H1 (cell line): ENCODE measurements around the gene HES7. TPM values are rescaled to one million over a fixed set of nuclear protein-coding genes. Genes with fewer than 3 reads are reported as not detected.

Experiments
- HDAC6 ChIP-seq: IDR thresholded peaks from one replicate; pipeline ENCODE4 v1.7.1; 2012; ENCODE audit warnings: low read depth, mild to moderate bottlenecking, inconsistent platforms, low read length, moderate library complexity
- KDM5A ChIP-seq: fragments of 200-600 bp; IDR thresholded peaks from 2 replicates; pipeline ENCODE4 v1.7.1; 2012; ENCODE audit warnings: mild to moderate bottlenecking, low read length, inconsistent platforms, mixed read lengths
- MAFK ChIP-seq: IDR thresholded peaks from 2 replicates; pipeline ENCODE4 v1.6.1; 2012; ENCODE audit warnings: low read depth, mild to moderate bottlenecking, improper control_type of control experiment, low read length
- NANOG ChIP-seq: IDR thresholded peaks from 2 replicates; pipeline ENCODE4 v1.6.1; 2011; ENCODE audit warnings: low read length, low read depth, mild to moderate bottlenecking, inconsistent platforms; ENCODE audit not compliant: insufficient read depth, poor library complexity, severe bottlenecking
- POLR2A ChIP-seq, 2 experiments: IDR thresholded peaks; 1 replicate in 1 of 2; 2 replicates in 1 of 2; pipeline ENCODE4 v1.6.1; 2011; ENCODE audit warnings: low read depth in 2 of 2, low read length in 2 of 2, mild to moderate bottlenecking in 2 of 2; ENCODE audit errors: control extremely low read depth in 1 of 2
- RXRA ChIP-seq: IDR thresholded peaks from 2 replicates; pipeline ENCODE4 v1.6.1; 2011; ENCODE audit warnings: low read depth, mild to moderate bottlenecking, low read length, moderate library complexity; ENCODE audit not compliant: insufficient read depth
- SAP30 ChIP-seq: fragments of 300-600 bp; sonication (generic); IDR thresholded peaks from 2 replicates; pipeline ENCODE4 v1.7.1; 2012; ENCODE audit warnings: low read length, moderate library complexity, mild to moderate bottlenecking, inconsistent platforms; ENCODE audit not compliant: insufficient read depth, insufficient replicate concordance
- SIX5 ChIP-seq: IDR thresholded peaks from 2 replicates; pipeline ENCODE4 v1.6.1; 2011; ENCODE audit warnings: mild to moderate bottlenecking, low read depth, low read length
- SP2 ChIP-seq: IDR thresholded peaks from 2 replicates; pipeline ENCODE4 v1.6.1; 2012; ENCODE audit warnings: mild to moderate bottlenecking, low read length, inconsistent platforms
- TAF1 ChIP-seq: IDR thresholded peaks from 2 replicates; pipeline ENCODE4 v1.6.1; 2011; ENCODE audit warnings: mild to moderate bottlenecking, low read depth, low read length
- TEAD4 ChIP-seq: IDR thresholded peaks from 2 replicates; pipeline ENCODE4 v1.6.1; 2012; ENCODE audit warnings: low read depth, low read length, inconsistent platforms, mixed read lengths
- polyA plus RNA-seq, 7 experiments: library from polyadenylated mRNA; depleted of rRNA in 3 of 7; stranded (reverse) in 5 of 7; unstranded in 2 of 7; fragments of >200 nt in 5 of 7; fragments of 200-250 nt in 2 of 7; gene quantifications; 1 replicate in 5 of 7; 2 replicates in 1 of 7; 4 replicates in 1 of 7; pipeline versions ENCODE4 v1.2.1 to v1.2.3, GENCODE V29; 2011 to 2013; ENCODE audit warnings: missing spikeins in 2 of 7, mixed read lengths in 2 of 7
- total RNA-seq: library from RNA; stranded (reverse); fragmentation: NEBNext Ultra II Directional; extraction: Animal tissue kit (Norgen Biotek cat#: 25700); gene quantifications from 2 replicates; pipeline ENCODE4 v1.2.1, GENCODE V29; 2021
- TF ChIP-seq, protein P1 (sequence below): fragments of 300-600 bp; sonication (generic); IDR thresholded peaks from 2 replicates; pipeline ENCODE4 v1.7.1; 2012; ENCODE audit warnings: low read length, moderate library complexity, mild to moderate bottlenecking, inconsistent platforms; ENCODE audit not compliant: insufficient replicate concordance

HES7 gene
- total and polyA plus RNA-seq, 2 of the 8 experiments (the other 6 are each of a cell fraction or from before 2014, with no cell fraction given), result 0.20 to 0.32 TPM

DNA sequence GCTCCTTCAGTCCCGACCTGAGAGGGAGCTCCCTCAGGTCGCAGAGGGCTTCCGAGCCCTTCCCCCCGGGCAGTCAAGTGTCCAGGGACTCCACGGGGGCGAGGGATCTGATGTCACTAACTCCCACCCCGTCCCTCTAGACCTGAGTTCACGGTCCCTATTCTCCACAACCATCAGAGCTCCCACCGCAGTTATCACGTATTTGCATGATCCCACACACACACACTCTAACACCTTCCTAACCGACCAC lies 32.0 kb upstream of the HES7 start (continued):
- TF ChIP-seq, protein P1, sequence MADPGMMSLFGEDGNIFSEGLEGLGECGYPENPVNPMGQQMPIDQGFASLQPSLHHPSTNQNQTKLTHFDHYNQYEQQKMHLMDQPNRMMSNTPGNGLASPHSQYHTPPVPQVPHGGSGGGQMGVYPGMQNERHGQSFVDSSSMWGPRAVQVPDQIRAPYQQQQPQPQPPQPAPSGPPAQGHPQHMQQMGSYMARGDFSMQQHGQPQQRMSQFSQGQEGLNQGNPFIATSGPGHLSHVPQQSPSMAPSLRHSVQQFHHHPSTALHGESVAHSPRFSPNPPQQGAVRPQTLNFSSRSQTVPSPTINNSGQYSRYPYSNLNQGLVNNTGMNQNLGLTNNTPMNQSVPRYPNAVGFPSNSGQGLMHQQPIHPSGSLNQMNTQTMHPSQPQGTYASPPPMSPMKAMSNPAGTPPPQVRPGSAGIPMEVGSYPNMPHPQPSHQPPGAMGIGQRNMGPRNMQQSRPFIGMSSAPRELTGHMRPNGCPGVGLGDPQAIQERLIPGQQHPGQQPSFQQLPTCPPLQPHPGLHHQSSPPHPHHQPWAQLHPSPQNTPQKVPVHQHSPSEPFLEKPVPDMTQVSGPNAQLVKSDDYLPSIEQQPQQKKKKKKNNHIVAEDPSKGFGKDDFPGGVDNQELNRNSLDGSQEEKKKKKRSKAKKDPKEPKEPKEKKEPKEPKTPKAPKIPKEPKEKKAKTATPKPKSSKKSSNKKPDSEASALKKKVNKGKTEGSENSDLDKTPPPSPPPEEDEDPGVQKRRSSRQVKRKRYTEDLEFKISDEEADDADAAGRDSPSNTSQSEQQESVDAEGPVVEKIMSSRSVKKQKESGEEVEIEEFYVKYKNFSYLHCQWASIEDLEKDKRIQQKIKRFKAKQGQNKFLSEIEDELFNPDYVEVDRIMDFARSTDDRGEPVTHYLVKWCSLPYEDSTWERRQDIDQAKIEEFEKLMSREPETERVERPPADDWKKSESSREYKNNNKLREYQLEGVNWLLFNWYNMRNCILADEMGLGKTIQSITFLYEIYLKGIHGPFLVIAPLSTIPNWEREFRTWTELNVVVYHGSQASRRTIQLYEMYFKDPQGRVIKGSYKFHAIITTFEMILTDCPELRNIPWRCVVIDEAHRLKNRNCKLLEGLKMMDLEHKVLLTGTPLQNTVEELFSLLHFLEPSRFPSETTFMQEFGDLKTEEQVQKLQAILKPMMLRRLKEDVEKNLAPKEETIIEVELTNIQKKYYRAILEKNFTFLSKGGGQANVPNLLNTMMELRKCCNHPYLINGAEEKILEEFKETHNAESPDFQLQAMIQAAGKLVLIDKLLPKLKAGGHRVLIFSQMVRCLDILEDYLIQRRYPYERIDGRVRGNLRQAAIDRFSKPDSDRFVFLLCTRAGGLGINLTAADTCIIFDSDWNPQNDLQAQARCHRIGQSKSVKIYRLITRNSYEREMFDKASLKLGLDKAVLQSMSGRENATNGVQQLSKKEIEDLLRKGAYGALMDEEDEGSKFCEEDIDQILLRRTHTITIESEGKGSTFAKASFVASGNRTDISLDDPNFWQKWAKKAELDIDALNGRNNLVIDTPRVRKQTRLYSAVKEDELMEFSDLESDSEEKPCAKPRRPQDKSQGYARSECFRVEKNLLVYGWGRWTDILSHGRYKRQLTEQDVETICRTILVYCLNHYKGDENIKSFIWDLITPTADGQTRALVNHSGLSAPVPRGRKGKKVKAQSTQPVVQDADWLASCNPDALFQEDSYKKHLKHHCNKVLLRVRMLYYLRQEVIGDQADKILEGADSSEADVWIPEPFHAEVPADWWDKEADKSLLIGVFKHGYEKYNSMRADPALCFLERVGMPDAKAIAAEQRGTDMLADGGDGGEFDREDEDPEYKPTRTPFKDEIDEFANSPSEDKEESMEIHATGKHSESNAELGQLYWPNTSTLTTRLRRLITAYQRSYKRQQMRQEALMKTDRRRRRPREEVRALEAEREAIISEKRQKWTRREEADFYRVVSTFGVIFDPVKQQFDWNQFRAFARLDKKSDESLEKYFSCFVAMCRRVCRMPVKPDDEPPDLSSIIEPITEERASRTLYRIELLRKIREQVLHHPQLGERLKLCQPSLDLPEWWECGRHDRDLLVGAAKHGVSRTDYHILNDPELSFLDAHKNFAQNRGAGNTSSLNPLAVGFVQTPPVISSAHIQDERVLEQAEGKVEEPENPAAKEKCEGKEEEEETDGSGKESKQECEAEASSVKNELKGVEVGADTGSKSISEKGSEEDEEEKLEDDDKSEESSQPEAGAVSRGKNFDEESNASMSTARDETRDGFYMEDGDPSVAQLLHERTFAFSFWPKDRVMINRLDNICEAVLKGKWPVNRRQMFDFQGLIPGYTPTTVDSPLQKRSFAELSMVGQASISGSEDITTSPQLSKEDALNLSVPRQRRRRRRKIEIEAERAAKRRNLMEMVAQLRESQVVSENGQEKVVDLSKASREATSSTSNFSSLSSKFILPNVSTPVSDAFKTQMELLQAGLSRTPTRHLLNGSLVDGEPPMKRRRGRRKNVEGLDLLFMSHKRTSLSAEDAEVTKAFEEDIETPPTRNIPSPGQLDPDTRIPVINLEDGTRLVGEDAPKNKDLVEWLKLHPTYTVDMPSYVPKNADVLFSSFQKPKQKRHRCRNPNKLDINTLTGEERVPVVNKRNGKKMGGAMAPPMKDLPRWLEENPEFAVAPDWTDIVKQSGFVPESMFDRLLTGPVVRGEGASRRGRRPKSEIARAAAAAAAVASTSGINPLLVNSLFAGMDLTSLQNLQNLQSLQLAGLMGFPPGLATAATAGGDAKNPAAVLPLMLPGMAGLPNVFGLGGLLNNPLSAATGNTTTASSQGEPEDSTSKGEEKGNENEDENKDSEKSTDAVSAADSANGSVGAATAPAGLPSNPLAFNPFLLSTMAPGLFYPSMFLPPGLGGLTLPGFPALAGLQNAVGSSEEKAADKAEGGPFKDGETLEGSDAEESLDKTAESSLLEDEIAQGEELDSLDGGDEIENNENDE, result no peak
- TF ChIP-seq MAFK, result no peak
- TF ChIP-seq NANOG, result no peak
- no peak for TF ChIP-seq TAF1
- no peak for TF ChIP-seq POLR2A (IDR thresholded peaks at IDR 0.05; ENCODE audit: control extremely low read depth in 1 of 2, low read depth in 2 of 2, low read length in 2 of 2)
- no peak for TF ChIP-seq HDAC6
- no peak for TF ChIP-seq SIX5
- TF ChIP-seq KDM5A, result no peak
- TF ChIP-seq TEAD4, result no peak
- peak; percentile 87 for TF ChIP-seq SAP30
- TF ChIP-seq SP2, result no peak
- TF ChIP-seq RXRA, result no peak
